Measurements from ENCODE around the gene PTPRD. TPM values are rescaled to one million over a fixed set of nuclear protein-coding genes. Genes with fewer than 3 reads are reported as not detected.

PTPRD gene
- total RNA-seq, 1 donor from 2014 or later, result 0.05 TPM

DNA sequence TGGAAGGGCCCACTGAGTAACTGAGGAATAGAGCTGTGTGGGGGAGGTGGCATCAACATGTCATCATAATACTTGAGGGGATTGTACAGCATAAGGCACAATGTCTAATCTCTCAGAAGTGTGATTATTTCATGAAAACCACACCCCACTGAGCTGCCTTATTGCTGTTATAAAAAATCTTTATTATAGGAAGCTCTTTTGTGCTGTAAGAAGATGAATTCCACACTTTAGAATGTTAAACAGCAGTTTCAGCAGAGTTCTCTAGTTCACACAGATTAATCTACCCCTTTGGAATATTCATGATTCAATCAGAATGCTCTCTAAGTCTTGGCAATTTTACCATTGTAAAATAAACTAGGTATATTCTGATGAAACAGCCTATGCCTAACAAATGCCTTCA is 1389.6 kb downstream of the PTPRD start:
- intact Hi-C loops (cut with micrococcal nuclease), result no loop called here
- no peaks in the 10 kb centered on the region for H3K9me3 Mint-ChIP-seq
- H3K27ac Mint-ChIP-seq, result no peak overlapping the region

DNA sequence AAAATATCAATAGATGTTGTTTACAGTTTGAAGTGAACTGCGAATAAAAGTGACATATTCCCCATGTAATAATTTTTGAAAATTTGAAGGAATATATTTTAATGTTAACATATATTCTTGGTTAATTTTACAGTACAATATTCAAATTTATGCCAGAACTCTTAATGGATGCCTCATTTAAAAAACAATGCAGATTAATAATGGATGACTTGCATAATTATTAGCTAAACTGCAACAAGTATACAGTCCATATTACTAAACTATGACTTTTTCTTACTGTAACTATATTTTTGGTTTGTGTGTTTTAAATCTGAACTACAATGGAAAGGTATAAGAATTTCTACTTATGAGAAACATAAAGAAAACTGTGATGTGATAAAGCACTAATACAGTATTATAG is 1390.1 kb downstream of the PTPRD start:
- Mint-ChIP-seq H3K36me3 (ENCODE audit: low read depth) (no peaks in the 10 kb centered on the region), H3K9me3 (no peaks in the 10 kb centered on the region), H3K4me1 (ENCODE audit: low read depth) (no peaks in the 10 kb centered on the region), H3K27me3 (ENCODE audit: insufficient read depth) (no peaks in the 10 kb centered on the region), H3K4me3 (no peak overlapping the region), H3K27ac (no peak overlapping the region)
- no peak for DNase-seq (ENCODE audit: low spot score)
- intact Hi-C loops (cut with micrococcal nuclease), result no loop called here

More for the DNA sequence above, 1389.6 kb downstream of the PTPRD start:
- Mint-ChIP-seq H3K27me3 (ENCODE audit: insufficient read depth) (no peaks in the 10 kb centered on the region), H3K4me1 (ENCODE audit: low read depth) (no peaks in the 10 kb centered on the region), H3K4me3 (no peak overlapping the region), H3K36me3 (ENCODE audit: low read depth) (no peaks in the 10 kb centered on the region)
- DNase-seq (ENCODE audit: low spot score), result no peak

DNA sequence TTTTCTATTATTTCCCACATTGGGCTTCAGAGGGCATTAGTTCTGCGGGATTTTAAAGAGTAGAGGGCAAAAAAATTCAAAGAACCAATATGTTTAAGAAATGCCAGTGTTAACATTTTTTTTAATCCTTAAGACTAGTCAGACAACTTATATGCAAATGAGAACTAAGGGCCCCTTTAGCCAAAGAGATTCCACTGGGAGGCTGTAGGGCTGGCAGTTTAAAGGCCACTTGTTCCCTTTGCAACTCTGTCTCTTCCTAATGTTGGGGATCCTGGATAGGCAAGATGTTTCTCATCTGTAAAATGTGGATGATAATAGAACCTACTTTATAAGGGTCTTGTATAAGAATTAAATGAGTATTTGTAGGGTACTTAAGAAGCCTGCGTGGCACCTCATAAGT is 1395.9 kb downstream of the PTPRD start:
- Mint-ChIP-seq H3K9me3 (no peaks in the 10 kb centered on the region), H3K27me3 (ENCODE audit: insufficient read depth) (no peaks in the 10 kb centered on the region), H3K36me3 (ENCODE audit: low read depth) (no peaks in the 10 kb centered on the region), H3K27ac (no peak overlapping the region), H3K4me1 (ENCODE audit: low read depth) (no peaks in the 10 kb centered on the region), H3K4me3 (no peak overlapping the region)
- DNase-seq (ENCODE audit: low spot score), result no peak
- intact Hi-C loops (cut with micrococcal nuclease), result no loop called here

DNA sequence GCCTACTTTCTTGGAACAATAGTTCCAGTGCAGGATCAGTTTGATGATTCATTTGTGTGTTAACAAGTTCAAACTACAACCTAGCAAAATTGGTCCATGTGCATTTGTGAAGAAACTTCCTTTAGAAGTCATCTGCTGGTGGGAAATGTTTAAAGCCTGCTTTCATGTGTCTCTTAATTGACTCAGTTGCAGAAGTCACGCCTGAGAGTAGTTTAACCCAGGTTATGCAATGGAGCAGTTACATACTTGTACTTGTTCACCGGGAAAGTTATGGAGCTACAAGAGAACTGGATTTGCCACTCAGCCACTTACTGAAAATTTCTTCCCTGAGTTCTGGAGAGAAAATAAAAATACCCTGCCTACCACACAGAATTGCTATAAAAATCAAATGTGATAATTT is 1397.8 kb downstream of the PTPRD start:
- H3K36me3 Mint-ChIP-seq (ENCODE audit: low read depth), result no peaks in the 10 kb centered on the region
- intact Hi-C loops (cut with micrococcal nuclease), result no loop called here
- DNase-seq (ENCODE audit: low spot score), result no peak
- no peaks in the 10 kb centered on the region for H3K9me3 Mint-ChIP-seq
- no peak overlapping the region for H3K4me3 Mint-ChIP-seq
- no peaks in the 10 kb centered on the region for H3K27me3 Mint-ChIP-seq (ENCODE audit: insufficient read depth)
- H3K4me1 Mint-ChIP-seq (ENCODE audit: low read depth), result no peaks in the 10 kb centered on the region
- H3K27ac Mint-ChIP-seq, result no peak overlapping the region

DNA sequence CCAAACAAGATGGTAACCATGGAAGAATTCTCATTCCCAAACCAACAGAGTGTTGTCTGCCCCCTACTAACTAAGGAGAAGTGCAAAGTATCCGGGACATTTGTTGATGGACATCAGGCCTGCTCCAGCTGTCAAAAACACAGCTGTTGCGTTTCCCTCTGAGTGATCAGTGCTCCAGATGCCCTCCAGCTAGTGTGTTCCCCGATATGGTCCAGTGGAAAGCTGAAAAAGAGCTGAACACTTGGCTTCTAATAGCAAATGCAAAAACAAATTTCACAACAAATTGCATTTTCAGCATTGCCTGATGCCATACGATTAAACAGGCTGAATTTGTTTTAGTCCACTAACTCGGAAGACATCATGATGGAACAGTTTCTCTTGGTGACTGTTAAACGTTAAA is 1398.7 kb downstream of the PTPRD start:
- no peak overlapping the region for H3K27ac Mint-ChIP-seq
- intact Hi-C loops (cut with micrococcal nuclease), result no loop called here
- no peaks in the 10 kb centered on the region for H3K4me1 Mint-ChIP-seq (ENCODE audit: low read depth)
- no peaks in the 10 kb centered on the region for H3K9me3 Mint-ChIP-seq
- H3K4me3 Mint-ChIP-seq, result no peak overlapping the region
- no peaks in the 10 kb centered on the region for H3K27me3 Mint-ChIP-seq (ENCODE audit: insufficient read depth)
- no peaks in the 10 kb centered on the region for H3K36me3 Mint-ChIP-seq (ENCODE audit: low read depth)
- no peak for DNase-seq (ENCODE audit: low spot score)

DNA sequence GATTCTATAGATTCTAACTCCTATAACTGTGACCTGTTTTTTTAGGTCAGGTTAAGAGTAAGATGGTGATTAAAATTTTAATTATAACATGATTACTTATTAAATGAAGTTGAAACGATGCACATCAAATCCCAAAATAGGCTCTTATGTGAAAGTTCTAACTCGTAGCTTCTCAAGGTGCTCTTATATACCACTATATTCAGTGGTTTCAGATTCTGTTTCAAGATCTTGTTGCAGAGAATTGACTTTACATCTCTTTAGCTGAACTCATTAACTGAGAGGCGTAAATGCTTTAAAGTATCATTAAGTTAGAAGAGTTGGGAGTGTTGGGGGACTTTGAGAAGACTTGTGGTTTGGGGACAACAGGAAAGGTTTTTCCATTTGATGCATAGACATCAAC is 1399.8 kb downstream of the PTPRD start:
- H3K9me3 Mint-ChIP-seq, result no peaks in the 10 kb centered on the region
- no peak overlapping the region for H3K27ac Mint-ChIP-seq
- no peak overlapping the region for H3K4me3 Mint-ChIP-seq
- no peaks in the 10 kb centered on the region for H3K27me3 Mint-ChIP-seq (ENCODE audit: insufficient read depth)
- no peaks in the 10 kb centered on the region for H3K36me3 Mint-ChIP-seq (ENCODE audit: low read depth)
- DNase-seq (ENCODE audit: low spot score), result no peak
- intact Hi-C loops (cut with micrococcal nuclease), result no loop called here
- no peaks in the 10 kb centered on the region for H3K4me1 Mint-ChIP-seq (ENCODE audit: low read depth)

DNA sequence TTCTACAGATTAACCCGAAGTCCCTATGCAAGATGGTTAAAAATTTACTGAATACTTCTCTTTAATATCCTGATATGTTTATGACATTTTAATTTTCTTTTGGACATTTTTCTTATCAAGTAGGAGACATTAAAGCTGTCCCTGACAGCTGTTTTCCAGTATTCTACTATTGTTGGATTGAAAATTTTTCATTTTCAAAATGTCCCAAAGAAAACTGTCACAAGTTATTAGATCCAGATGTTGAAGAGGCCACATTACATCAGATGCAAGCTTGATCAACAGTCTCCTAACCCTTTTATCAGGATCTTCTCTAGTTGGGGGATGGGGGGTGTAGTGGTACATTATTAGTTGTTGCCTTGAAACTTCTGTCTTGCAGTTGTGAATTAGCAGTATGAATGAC is 1410.5 kb downstream of the PTPRD start:
- H3K4me3 Mint-ChIP-seq, result no peak overlapping the region
- no peak overlapping the region for H3K27ac Mint-ChIP-seq
- no peaks in the 10 kb centered on the region for H3K4me1 Mint-ChIP-seq (ENCODE audit: low read depth)
- DNase-seq (ENCODE audit: low spot score), result no peak
- H3K27me3 Mint-ChIP-seq (ENCODE audit: insufficient read depth), result no peaks in the 10 kb centered on the region
- H3K9me3 Mint-ChIP-seq, result no peaks in the 10 kb centered on the region
- intact Hi-C loops (cut with micrococcal nuclease), result no loop called here
- H3K36me3 Mint-ChIP-seq (ENCODE audit: low read depth), result no peaks in the 10 kb centered on the region

DNA sequence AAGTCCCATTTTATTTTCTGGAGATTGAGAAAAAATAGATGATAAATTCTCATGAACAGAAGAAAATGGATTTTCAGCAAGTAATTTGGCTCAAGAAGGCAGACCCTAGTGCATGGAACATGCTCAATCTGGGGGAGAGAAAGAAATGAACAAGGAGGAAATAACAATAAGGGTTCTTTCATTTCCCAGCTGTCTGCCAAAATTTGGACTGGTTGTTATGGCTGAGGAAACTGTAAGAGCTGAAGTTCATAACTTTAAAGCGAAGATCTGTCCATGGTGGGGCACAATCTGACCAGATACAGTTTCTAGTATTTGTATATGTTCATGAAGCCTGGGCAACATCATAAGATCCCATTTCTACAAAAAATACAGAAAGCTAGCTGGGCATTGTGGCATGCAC is 1426.7 kb downstream of the PTPRD start:
- DNase-seq (ENCODE audit: low spot score), result no peak
- H3K4me1 Mint-ChIP-seq (ENCODE audit: low read depth), result no peaks in the 10 kb centered on the region
- H3K36me3 Mint-ChIP-seq (ENCODE audit: low read depth), result no peaks in the 10 kb centered on the region
- no peak overlapping the region for H3K27ac Mint-ChIP-seq
- no peaks in the 10 kb centered on the region for H3K27me3 Mint-ChIP-seq (ENCODE audit: insufficient read depth)
- no peak overlapping the region for H3K4me3 Mint-ChIP-seq
- H3K9me3 Mint-ChIP-seq, result no peaks in the 10 kb centered on the region
- intact Hi-C loops (cut with micrococcal nuclease), result no loop called here

DNA sequence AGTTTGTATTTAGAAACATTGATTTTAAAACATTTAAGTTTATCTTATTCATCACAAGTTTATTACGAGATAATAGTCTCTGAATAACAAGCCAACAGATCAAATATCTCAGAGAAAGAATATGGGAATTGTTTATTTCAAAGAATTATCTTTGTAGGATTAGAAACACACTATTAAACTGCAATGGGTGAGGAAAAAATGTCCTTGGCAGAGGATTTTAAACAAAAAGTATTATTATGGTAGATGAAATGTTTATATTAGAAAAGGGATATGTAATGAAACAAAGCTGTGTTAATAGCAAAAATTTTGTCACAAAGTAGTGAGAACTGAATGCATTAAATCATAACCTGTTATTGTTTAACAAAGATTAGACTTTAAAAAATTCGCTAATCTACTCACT is 1430.4 kb downstream of the PTPRD start:
- Mint-ChIP-seq H3K36me3 (ENCODE audit: low read depth) (no peaks in the 10 kb centered on the region), H3K27me3 (ENCODE audit: insufficient read depth) (no peaks in the 10 kb centered on the region), H3K4me3 (no peak overlapping the region), H3K9me3 (no peaks in the 10 kb centered on the region), H3K27ac (no peak overlapping the region), H3K4me1 (ENCODE audit: low read depth) (no peaks in the 10 kb centered on the region)
- intact Hi-C loops (cut with micrococcal nuclease), result no loop called here
- DNase-seq (ENCODE audit: low spot score), result no peak

DNA sequence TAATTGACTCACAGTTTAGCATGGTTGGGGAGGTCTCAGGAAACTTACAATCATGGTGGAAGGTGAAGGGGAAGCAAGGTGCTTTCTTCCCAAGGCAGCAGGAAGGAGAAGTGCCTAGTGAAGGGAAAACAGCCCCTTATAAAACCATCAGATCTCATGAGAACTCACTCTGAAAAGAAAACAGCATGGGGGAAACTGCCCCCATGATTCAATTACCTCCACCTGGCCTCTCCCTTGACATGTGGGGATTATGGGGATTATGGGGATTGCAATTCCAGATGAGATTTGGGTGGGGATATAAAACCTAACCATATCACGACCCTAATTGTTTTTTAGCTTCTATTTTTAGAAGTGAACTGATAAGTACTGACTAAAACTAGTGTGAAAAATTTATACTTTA is 1435.7 kb downstream of the PTPRD start:
- Mint-ChIP-seq H3K4me3 (no peak overlapping the region), H3K27me3 (ENCODE audit: insufficient read depth) (no peaks in the 10 kb centered on the region), H3K9me3 (no peaks in the 10 kb centered on the region), H3K27ac (no peak overlapping the region), H3K4me1 (ENCODE audit: low read depth) (no peaks in the 10 kb centered on the region), H3K36me3 (ENCODE audit: low read depth) (no peaks in the 10 kb centered on the region)
- intact Hi-C loops (cut with micrococcal nuclease), result no loop called here
- DNase-seq (ENCODE audit: low spot score), result no peak

DNA sequence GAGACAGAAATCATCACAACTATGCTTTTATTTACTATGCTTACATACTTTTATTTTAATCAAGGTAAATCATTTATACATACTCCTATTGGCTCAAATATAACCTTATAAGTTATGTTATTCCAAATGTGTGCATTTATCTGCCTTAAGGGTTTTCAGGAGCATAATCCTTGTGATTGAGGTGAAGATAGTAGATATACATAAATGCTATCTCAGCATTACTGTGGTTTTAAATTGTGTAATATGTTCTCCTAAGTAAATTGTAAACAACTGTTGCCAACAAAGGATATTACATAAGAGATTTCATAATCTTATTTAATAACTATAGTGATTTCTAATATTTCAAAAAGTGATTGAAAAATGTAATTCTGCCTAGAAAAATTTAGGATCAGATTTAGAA is 1438.4 kb downstream of the PTPRD start:
- no peak for DNase-seq (ENCODE audit: low spot score)
- H3K27me3 Mint-ChIP-seq (ENCODE audit: insufficient read depth), result no peaks in the 10 kb centered on the region
- H3K27ac Mint-ChIP-seq, result no peak overlapping the region
- H3K9me3 Mint-ChIP-seq, result no peaks in the 10 kb centered on the region
- intact Hi-C loops (cut with micrococcal nuclease), result no loop called here
- H3K4me3 Mint-ChIP-seq, result no peak overlapping the region
- H3K4me1 Mint-ChIP-seq (ENCODE audit: low read depth), result no peaks in the 10 kb centered on the region
- no peaks in the 10 kb centered on the region for H3K36me3 Mint-ChIP-seq (ENCODE audit: low read depth)

DNA sequence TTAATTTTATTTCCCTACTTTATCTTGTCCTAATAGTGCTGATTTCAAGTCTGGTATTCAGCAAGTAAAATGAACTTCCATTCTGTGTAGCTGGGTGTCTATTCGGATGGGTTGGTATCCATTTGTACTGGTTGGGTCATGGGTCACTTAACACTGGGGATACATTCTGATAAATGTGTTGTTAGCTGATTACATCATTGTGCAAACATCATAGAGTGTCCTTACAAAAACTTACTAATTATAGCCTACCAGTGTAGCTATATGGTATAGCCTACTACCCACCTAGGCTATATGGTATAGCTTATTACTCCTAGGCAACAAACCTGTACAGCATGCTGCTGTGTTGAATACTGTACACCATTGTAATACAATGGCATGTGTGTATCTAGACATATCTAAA is 1439.5 kb downstream of the PTPRD start:
- Mint-ChIP-seq H3K36me3 (ENCODE audit: low read depth) (no peaks in the 10 kb centered on the region), H3K4me3 (no peak overlapping the region), H3K27ac (no peak overlapping the region), H3K27me3 (ENCODE audit: insufficient read depth) (no peaks in the 10 kb centered on the region), H3K4me1 (ENCODE audit: low read depth) (no peaks in the 10 kb centered on the region), H3K9me3 (no peaks in the 10 kb centered on the region)
- DNase-seq (ENCODE audit: low spot score), result no peak
- intact Hi-C loops (cut with micrococcal nuclease), result no loop called here

DNA sequence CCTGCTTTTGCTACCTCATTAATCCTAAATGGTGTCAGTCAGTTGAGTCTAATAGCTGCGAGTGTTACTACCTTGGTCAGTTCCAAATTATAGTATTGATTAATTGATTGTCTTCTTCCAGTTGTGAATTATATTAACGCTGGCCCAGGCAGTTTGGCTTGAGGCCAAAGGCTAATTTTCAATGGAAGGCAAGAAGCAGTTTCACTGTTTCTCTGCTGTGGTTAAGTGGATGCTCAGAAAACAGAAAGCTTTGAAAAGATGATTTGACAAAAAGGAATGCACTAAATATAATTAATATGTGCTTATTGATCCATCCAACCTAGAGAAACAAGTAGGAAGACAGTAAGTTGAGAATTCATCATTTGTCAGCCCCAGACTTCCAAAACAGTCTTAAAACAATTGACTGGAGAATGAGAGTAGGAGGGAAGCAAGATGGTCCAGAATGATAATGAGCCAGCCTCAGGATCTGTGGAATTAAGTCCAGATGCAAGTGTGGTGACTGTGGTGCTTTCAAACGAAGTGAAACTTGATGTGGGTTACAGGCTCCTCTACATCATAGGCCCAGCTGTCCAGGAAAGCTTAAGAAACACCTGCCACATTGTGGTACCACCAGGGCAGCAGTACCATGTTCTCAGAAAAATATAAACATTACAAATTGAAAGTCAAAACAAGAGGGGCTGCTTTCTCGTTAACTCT is 1442.2 kb downstream of the PTPRD start:
- H3K4me1 Mint-ChIP-seq (ENCODE audit: low read depth), result no peaks in the 10 kb centered on the region
- intact Hi-C loops (cut with micrococcal nuclease), result no loop called here
- H3K36me3 Mint-ChIP-seq (ENCODE audit: low read depth), result no peaks in the 10 kb centered on the region
- H3K9me3 Mint-ChIP-seq, result no peaks in the 10 kb centered on the region
- H3K27ac Mint-ChIP-seq, result no peak overlapping the region
- no peak for DNase-seq (ENCODE audit: low spot score)
- H3K27me3 Mint-ChIP-seq (ENCODE audit: insufficient read depth), result no peaks in the 10 kb centered on the region
- H3K4me3 Mint-ChIP-seq, result no peak overlapping the region

DNA sequence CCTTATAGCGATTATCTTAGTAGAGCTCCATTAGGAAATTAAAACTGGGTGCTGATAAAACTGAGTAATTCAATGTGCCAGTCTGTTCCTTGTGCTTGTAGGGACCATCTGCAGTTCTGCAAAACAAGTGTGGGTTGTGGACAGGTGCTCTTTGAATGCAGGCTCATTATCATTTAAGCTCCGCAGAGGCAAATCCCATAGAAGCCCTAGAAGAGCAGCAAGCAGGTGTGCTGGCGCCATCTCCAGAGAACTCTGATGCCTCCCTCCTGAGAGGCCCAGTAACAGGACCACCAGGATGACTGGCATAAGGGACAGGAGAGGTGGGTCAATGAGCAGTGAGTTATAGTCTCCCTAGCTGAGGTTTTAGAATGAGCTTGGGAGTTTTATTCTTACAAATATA is 1470.8 kb downstream of the PTPRD start:
- no peak for DNase-seq (ENCODE audit: low spot score)
- H3K27me3 Mint-ChIP-seq (ENCODE audit: insufficient read depth), result no peaks in the 10 kb centered on the region
- intact Hi-C loops (cut with micrococcal nuclease), result no loop called here
- no peak overlapping the region for H3K27ac Mint-ChIP-seq
- no peaks in the 10 kb centered on the region for H3K4me1 Mint-ChIP-seq (ENCODE audit: low read depth)
- no peaks in the 10 kb centered on the region for H3K9me3 Mint-ChIP-seq
- no peak overlapping the region for H3K4me3 Mint-ChIP-seq
- no peaks in the 10 kb centered on the region for H3K36me3 Mint-ChIP-seq (ENCODE audit: low read depth)
